AG09309 (cell line): ENCODE measurements around the gene ATP6V1G3.

Experiments
- DNase-seq: peaks from one replicate; pipeline ENCODE4 v3.0.0-alpha.2; 2010; ENCODE audit warnings: low read depth
- H3K4me3 ChIP-seq: 2 replicates; pipeline ENCODE4 v1.5.1; 2011; ENCODE audit warnings: mild to moderate bottlenecking, low read depth, low read length, moderate library complexity; ENCODE audit not compliant: control insufficient read depth
- TF ChIP-seq, protein P1 (sequence below): IDR thresholded peaks from 2 replicates; pipeline ENCODE4 v1.5.1; 2011; ENCODE audit warnings: mild to moderate bottlenecking, low read depth, low read length, inconsistent platforms; ENCODE audit not compliant: insufficient read depth, control insufficient read depth; ENCODE audit errors: missing control alignments

ATP6V1G3 gene

DNA sequence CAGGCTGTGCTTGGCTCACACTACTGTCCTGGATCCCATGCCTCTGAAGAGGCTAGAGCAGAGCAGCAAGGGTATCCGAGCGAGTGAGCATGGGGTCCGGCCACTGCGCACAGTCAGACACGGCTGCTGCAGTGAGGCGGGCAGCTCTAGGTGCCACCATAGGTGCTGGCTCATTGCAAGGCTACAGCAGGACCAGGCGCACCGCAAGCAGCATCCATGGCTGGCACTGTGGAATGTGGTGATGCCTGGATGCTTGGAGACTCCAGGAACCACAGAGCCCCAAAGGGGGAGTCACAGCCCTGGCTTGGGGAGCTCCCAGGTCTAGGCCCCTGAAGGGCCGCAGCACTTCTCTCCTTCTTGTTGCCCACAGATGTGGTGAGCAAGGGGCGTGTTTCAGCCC lies 47.2 kb downstream of the ATP6V1G3 start:
- TF ChIP-seq, protein P1, sequence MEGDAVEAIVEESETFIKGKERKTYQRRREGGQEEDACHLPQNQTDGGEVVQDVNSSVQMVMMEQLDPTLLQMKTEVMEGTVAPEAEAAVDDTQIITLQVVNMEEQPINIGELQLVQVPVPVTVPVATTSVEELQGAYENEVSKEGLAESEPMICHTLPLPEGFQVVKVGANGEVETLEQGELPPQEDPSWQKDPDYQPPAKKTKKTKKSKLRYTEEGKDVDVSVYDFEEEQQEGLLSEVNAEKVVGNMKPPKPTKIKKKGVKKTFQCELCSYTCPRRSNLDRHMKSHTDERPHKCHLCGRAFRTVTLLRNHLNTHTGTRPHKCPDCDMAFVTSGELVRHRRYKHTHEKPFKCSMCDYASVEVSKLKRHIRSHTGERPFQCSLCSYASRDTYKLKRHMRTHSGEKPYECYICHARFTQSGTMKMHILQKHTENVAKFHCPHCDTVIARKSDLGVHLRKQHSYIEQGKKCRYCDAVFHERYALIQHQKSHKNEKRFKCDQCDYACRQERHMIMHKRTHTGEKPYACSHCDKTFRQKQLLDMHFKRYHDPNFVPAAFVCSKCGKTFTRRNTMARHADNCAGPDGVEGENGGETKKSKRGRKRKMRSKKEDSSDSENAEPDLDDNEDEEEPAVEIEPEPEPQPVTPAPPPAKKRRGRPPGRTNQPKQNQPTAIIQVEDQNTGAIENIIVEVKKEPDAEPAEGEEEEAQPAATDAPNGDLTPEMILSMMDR: no peak
- H3K4me3 ChIP-seq: no peak overlapping the region
- no peak for DNase-seq

DNA sequence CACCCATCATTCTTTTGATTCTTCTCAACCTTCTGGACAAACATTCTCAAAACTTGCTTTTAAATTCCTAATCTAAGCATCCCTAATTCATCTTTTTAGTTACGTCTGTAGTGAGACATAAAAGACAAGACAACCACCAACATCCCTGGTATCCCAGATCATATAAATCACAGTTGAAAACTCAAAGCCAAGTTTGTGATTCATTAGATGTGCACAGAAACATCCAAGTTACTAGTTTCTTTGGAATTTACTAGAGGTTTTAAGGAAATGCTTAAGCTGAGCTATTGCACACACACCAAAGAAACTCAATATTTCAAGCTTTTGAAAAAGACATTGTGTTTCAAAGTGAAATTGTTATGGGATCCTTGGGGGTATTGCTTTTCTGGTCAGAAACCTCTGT lies 47.6 kb downstream of the ATP6V1G3 start:
- TF ChIP-seq, protein P1: no peak
- H3K4me3 ChIP-seq: no peak overlapping the region
- DNase-seq: peak; percentile 89

DNA sequence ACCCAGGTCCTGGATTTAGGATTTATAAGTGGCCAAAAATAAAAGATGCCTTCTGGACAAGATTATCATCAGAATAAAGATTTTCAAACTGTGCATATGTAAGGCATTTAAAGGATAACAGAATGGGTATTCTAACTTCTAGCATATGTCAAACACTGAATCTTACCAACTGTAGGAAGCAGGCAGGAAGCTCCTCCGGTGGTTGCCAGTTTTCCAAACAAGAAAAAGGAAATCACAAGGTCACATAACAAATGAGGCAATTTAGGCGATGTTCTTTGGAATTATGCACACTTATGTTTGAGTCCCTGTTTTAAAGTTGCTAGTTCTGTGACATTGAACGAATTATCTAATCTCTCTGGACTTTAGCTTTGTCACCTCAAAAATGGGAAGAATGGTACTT lies 48.9 kb downstream of the ATP6V1G3 start:
- TF ChIP-seq, protein P1: no peak
- H3K4me3 ChIP-seq: no peak overlapping the region
- DNase-seq: no peak

DNA sequence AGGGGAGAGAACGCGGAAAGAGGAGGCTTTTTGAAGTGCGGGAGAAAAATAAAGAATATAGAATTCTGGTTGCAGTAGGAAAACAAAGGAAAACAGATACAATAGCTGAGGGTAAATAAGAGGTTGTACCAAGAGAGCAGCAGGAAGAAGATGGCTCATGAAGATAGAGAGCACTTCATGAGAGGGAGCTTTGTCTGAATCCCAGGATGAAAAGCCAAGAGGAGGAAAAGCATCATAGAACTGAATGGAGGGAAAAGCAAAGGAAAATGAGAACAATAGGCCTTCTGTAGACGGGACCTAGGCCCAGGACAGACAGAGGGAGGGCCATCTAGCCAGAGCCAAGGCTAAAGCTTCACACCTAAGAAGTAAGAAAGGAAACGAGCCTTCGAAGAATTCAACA lies 49.5 kb downstream of the ATP6V1G3 start:
- DNase-seq: no peak
- no peak overlapping the region for H3K4me3 ChIP-seq
- TF ChIP-seq, protein P1: no peak

DNA sequence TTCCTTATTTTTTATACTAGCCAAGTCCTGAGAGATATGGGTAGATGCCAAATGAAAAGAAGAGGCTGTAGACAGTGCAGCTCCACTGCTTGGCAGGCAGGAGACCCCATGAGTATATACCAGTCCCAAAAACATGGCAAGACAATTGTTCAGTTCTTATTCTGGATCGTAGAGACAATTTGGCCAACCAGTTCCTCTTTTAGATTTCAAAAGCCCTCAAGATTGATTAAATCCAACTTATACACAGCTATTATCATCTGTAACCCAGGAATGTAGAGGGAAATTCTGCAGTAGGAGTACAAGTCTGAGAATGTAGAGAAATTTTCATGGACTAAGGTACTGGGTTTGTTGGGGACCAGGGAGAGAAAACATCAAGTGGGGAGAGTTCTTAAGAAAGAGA lies 50.3 kb downstream of the ATP6V1G3 start:
- no peak for DNase-seq
- TF ChIP-seq, protein P1: no peak
- no peak overlapping the region for H3K4me3 ChIP-seq

DNA sequence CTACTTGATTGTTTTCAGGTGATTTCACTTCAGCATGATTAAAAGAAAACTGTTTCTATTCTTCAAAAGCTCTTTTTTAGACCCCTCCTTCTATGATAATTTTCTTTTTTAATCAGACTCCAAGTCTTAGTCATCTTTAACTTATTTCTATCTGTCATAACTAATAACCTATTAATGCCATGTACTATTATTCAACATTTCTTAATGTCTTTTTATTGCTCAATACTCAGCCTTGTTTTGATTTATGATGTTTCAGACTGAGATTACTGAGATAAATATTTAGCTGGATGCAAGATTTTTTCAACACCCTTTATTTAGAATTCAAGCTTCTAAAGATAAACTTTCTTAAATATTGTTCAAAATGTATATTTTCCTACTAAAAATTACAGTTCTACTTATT lies 53.6 kb downstream of the ATP6V1G3 start:
- no peak overlapping the region for H3K4me3 ChIP-seq
- TF ChIP-seq, protein P1: no peak
- no peak for DNase-seq

DNA sequence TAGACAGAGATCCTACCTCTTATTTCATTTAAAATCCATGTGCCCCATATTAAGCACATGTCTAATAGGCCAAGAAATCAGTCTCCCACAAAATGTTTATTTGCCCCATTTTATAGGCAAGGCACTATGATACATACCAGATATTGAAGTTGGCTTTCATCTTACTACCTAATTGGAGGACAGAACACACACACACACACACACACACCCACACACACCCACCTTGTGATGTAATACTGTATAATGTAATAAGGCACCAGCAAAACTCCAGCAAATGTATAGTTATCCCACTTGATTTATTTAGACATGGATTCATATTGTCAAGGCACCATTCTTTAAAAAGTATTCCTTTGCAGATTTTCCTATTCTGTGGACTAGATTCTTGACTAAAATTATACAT lies 56.8 kb downstream of the ATP6V1G3 start:
- TF ChIP-seq, protein P1: no peak
- H3K4me3 ChIP-seq: no peak overlapping the region
- no peak for DNase-seq
